GM12874 (cell line): ENCODE data around the gene SCAP.
A peak's percentile ranks its signal among the peaks of the same experiment; 100 is the strongest.

Experiments used
- TF ChIP-seq, protein P1 (sequence below): IDR thresholded peaks from 2 replicates; pipeline ENCODE4 v1.5.1; 2011; ENCODE audit warnings: low read depth, mild to moderate bottlenecking, control low read depth, low read length, moderate library complexity; ENCODE audit not compliant: insufficient read depth

Gene SCAP

DNA sequence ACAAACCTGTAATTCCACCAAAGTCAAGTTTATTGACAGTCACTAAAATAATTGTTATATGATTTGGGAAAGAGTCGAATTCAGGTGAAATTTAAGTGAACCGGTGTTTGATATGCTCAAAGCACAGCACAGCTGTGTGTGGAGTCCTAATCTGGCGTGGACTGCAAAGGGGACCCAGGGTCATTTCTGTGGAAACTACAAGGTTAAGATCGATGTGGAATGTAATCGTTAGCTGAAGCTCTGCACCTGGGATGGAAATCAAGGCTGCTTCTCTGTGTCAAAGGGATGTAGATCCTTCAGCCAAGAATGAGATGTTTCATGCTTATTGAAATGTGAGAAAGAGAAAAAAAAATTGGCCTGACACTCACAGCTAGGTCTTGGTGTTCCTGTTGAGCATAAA is 39.4 kb upstream of the SCAP start:
- TF ChIP-seq, protein P1, sequence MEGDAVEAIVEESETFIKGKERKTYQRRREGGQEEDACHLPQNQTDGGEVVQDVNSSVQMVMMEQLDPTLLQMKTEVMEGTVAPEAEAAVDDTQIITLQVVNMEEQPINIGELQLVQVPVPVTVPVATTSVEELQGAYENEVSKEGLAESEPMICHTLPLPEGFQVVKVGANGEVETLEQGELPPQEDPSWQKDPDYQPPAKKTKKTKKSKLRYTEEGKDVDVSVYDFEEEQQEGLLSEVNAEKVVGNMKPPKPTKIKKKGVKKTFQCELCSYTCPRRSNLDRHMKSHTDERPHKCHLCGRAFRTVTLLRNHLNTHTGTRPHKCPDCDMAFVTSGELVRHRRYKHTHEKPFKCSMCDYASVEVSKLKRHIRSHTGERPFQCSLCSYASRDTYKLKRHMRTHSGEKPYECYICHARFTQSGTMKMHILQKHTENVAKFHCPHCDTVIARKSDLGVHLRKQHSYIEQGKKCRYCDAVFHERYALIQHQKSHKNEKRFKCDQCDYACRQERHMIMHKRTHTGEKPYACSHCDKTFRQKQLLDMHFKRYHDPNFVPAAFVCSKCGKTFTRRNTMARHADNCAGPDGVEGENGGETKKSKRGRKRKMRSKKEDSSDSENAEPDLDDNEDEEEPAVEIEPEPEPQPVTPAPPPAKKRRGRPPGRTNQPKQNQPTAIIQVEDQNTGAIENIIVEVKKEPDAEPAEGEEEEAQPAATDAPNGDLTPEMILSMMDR = no peak

DNA sequence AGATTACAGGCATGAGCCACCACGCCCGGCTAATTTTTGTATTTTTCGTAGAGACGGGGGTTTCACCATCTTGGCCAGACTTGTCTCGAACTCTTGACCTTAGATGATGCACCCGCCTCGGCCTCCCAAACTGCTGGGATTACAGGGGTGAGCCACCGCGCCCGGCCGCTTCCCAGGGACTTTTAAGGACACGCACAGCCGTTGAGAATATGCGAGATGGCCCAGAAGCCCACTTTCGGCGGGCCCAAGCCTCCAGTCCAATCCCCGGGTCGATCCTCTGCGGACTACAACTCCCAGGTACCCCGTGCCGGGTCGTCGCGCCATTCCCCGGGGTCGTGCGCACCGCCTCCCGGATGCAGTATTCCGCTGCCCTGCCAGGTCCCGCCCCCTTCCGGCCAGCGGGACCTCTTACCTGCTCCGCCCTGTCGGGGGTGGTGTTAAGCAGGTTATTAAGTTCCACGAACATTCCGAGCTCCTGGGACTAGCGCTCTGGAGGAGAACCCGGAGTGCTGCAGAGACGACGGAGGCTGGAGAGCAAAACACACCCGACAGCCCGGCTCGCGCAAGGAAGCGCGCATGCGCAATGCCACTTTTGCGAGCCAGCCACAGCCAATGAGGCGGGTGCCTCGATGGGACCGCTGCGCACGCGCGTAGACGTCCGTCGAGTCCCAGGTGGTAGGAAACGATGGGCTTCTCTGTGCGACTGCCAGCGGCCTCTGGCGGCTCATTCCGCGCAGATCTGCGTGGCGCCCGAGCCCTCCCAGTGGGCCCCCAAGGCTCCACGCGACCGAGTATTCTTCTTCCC is 37.6 kb upstream of the SCAP start, which contains the start of gene ELP6:
TSS of gene ELP6 (minus strand) at position 588 of the 805 bp plus-strand sequence. CDS start at position 466, 122 bp downstream.
- TF ChIP-seq, protein P1 = peak; percentile 82

DNA sequence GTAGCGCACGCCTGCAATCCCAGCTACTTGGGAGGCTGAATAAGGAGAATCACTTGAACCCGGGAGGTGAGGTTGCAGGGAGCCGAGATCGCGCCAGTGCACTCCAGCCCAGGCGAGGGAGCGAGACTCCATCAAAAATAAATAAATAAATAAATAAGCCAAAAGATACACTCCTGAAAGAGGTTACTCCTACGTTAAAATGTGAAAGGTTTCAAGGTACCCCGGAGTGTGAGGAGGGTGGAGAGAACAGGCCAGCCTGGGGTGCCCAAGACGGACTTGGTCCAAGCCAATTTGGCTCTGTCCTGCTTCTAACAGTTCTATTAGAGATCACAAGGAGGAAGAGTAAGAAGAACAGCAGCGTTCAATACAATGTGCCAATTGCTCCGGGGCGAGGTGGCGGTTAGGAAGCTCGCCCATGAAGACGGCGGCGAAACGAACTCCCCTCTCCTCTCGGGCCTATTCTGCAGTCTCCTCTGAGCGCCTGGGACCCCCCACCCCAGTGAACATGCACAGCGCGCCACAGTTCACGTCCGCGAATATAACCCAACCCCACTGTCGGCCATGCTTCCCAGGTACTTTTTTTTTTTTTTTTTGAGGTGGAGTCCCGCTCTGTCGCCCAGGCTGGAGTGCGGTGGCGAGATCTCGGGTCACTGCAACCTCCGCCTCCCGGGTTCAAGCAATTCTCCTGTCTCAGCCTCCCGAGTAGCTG is 36.8 kb upstream of the SCAP start:
- TF ChIP-seq, protein P1 = no peak

DNA sequence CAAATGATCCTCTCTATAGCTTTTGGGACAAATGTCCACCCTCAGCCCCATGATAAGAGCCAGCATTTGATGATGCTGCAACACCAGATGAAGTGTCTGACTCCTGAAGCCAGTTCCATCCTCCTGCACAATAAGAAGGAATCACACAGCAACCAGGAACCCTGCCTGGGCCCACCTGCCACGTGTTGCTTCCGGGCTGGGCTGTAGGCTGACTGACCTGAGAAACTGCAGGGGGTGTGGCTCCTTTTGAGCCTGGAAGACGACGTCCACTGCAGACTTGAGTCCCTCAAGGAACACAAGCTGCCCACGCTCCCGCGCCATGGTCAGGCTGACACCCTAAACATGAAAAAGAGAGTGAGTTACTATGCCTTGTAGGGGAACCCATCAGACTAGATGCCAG is 28.4 kb upstream of the SCAP start:
- TF ChIP-seq, protein P1 = no peak

DNA sequence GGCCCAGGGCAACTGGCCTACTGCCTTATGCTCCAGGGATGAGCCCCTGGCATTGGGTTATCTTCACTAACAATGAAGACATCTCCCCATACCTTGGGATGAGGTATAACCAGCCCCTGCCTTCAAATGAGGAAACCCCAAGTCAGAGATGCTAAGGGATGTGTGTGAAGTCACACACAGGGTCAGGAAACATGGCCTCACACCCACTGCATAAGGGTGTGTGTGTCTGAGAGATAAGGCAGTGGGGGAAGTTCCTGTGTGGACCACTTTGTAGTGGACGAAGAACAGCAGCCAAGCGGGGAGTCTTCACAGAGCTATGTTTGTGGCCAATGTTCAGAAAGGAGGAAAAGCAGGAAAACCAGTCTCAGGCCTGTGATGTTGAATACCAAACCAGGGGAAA is 27.3 kb upstream of the SCAP start:
- TF ChIP-seq, protein P1 = no peak

DNA sequence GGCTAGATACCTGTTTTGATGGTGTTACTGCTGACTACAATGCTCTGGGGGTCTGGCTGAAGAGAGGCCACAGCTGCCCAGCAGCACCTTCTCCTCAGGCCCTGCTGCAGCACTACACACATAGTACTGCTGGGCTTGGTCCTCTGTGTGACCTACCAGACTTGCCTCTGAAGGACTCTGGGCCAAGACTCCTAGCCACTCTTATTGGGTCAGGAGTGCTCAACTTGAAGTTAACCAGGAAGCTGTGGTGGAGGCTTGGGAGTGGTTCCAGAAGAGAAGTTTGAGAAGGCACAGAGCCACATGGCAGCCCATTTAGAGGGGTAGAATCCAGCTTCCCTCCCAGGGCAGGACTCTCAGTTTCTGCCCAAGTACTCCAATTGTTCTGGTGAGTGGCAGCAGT is 21.2 kb upstream of the SCAP start:
- TF ChIP-seq, protein P1 = no peak

DNA sequence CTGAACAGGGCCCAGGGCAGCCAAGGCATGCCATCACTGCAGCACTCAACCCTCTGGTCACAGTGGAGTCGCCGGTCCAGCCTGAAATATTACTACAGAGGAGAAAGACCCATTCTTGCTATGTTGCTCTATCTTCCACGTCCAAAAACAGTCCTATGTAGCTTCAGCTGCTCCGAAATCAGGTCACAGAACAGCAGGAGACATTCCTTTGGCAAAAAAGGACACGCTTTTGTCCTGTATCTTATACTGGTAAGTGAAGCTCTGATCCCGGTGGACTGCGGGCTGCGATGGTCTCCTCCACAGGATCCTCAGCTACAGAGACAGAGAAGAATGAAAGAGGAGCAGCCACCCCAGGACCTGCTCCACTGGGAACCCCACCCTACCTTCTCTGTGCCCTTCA is 20.1 kb upstream of the SCAP start:
- TF ChIP-seq, protein P1 = no peak
